ENCODE results near the gene ADCY7.

ADCY7 gene

GRCh38 chr16:50269061-50269705 is 2.8 kb downstream of the ADCY7 start:
- DNase-seq, result no peak
- Histone ChIP-seq H3K27ac (ENCODE audit: low read length) (no peak overlapping the region), H3K9ac (ENCODE audit: low read length) (no peak overlapping the region), H3F3A (ENCODE audit: insufficient read depth, low read length) (no peaks in the 10 kb centered on the region), H3K4me3 (ENCODE audit: low read length) (no peak overlapping the region), H3K27me3 (replicated peaks; ENCODE audit: insufficient read depth, low read length) (no peaks in the 10 kb centered on the region), H3K36me3 (replicated peaks; ENCODE audit: insufficient read depth, low read length) (no peaks in the 10 kb centered on the region), H3K9me2 (replicated peaks; ENCODE audit: insufficient read depth, low read length) (no peaks in the 10 kb centered on the region), H3K4me2 (ENCODE audit: low read depth, low read length) (no peak overlapping the region), H3K79me2 (ENCODE audit: low read length) (peaks cover 22% of the 10 kb centered on the region), H2AFZ (ENCODE audit: low read length) (no peak overlapping the region), H3K4me1 (ENCODE audit: low read length) (peaks cover 23% of the 10 kb centered on the region), H4K20me1 (ENCODE audit: insufficient read depth, low read length) (no peaks in the 10 kb centered on the region), H3K9me3 (replicated peaks; ENCODE audit: insufficient read depth, low read length) (no peaks in the 10 kb centered on the region)
- no peak for TF ChIP-seq EZH2 (optimal IDR thresholded peaks at IDR 0.05; ENCODE audit: low read depth, low read length)
- TF ChIP-seq EZH2phosphoT487 (IDR thresholded peaks at IDR 0.05; ENCODE audit: low read length), result no peak
- TF ChIP-seq, protein P1, sequence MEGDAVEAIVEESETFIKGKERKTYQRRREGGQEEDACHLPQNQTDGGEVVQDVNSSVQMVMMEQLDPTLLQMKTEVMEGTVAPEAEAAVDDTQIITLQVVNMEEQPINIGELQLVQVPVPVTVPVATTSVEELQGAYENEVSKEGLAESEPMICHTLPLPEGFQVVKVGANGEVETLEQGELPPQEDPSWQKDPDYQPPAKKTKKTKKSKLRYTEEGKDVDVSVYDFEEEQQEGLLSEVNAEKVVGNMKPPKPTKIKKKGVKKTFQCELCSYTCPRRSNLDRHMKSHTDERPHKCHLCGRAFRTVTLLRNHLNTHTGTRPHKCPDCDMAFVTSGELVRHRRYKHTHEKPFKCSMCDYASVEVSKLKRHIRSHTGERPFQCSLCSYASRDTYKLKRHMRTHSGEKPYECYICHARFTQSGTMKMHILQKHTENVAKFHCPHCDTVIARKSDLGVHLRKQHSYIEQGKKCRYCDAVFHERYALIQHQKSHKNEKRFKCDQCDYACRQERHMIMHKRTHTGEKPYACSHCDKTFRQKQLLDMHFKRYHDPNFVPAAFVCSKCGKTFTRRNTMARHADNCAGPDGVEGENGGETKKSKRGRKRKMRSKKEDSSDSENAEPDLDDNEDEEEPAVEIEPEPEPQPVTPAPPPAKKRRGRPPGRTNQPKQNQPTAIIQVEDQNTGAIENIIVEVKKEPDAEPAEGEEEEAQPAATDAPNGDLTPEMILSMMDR (IDR thresholded peaks at IDR 0.05; ENCODE audit: low read length), result no peak

GRCh38 chr16:50269769-50270509 is 3.6 kb downstream of the ADCY7 start:
- Histone ChIP-seq H3K79me2 (ENCODE audit: low read length) (peaks cover 28% of the 10 kb centered on the region), H3K4me3 (ENCODE audit: low read length) (no peak overlapping the region), H3K27ac (ENCODE audit: low read length) (no peak overlapping the region), H3K36me3 (replicated peaks; ENCODE audit: insufficient read depth, low read length) (no peaks in the 10 kb centered on the region), H3K27me3 (replicated peaks; ENCODE audit: insufficient read depth, low read length) (no peaks in the 10 kb centered on the region), H3K4me2 (ENCODE audit: low read depth, low read length) (no peak overlapping the region), H4K20me1 (ENCODE audit: insufficient read depth, low read length) (no peaks in the 10 kb centered on the region), H3K9me2 (replicated peaks; ENCODE audit: insufficient read depth, low read length) (no peaks in the 10 kb centered on the region), H2AFZ (ENCODE audit: low read length) (no peak overlapping the region), H3K4me1 (ENCODE audit: low read length) (peaks cover 24% of the 10 kb centered on the region), H3K9me3 (replicated peaks; ENCODE audit: insufficient read depth, low read length) (no peaks in the 10 kb centered on the region), H3K9ac (ENCODE audit: low read length) (no peak overlapping the region), H3F3A (ENCODE audit: insufficient read depth, low read length) (peaks cover 6% of the 10 kb centered on the region)
- TF ChIP-seq, protein P1 (IDR thresholded peaks at IDR 0.05; ENCODE audit: low read length), result no peak
- TF ChIP-seq EZH2 (optimal IDR thresholded peaks at IDR 0.05; ENCODE audit: low read depth, low read length) (no peak), EZH2phosphoT487 (IDR thresholded peaks at IDR 0.05; ENCODE audit: low read length) (no peak)
- DNase-seq, result no peak

DNA sequence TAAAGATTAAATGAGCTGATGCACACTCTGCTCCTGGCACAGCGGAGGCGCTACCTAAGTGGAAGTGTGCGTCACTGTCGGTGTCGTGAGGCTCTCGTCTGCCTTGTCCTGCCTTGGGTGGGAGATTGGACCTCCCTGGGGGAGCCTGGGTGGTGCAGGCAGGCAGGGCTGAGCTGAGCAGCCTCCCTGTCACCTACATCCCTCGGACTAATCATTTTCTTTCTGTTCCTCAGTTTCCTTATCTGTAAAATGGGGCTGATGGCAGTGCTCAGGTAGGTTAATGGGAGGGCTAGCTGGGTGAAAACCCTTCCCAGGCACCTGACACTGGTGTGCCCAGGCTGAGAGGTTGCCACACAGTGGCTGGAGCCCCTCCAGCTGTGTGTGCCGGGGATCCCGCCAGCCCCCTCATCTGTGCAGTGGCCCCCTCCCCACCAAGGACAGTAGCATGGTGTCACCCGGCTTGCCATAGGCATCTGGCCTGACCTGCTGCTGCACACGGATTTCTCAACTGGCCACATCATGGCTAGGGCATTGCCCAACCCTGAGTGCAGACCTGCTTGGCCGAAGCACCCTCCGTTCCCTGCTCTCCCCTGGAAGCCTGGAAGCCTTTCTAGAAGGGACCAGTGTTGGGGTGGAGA is 4.3 kb downstream of the ADCY7 start:
- Histone ChIP-seq H3K4me3 (ENCODE audit: low read length) (no peak overlapping the region), H3K9me2 (replicated peaks; ENCODE audit: insufficient read depth, low read length) (no peaks in the 10 kb centered on the region), H3K79me2 (ENCODE audit: low read length) (peaks cover 35% of the 10 kb centered on the region), H3K9ac (ENCODE audit: low read length) (no peak overlapping the region), H3K36me3 (replicated peaks; ENCODE audit: insufficient read depth, low read length) (no peaks in the 10 kb centered on the region), H3K4me1 (ENCODE audit: low read length) (peaks cover 25% of the 10 kb centered on the region), H3K4me2 (ENCODE audit: low read depth, low read length) (no peak overlapping the region), H2AFZ (ENCODE audit: low read length) (no peak overlapping the region), H3F3A (ENCODE audit: insufficient read depth, low read length) (peaks cover 13% of the 10 kb centered on the region), H3K27me3 (replicated peaks; ENCODE audit: insufficient read depth, low read length) (no peaks in the 10 kb centered on the region), H3K27ac (ENCODE audit: low read length) (no peak overlapping the region), H3K9me3 (replicated peaks; ENCODE audit: insufficient read depth, low read length) (no peaks in the 10 kb centered on the region), H4K20me1 (ENCODE audit: insufficient read depth, low read length) (no peaks in the 10 kb centered on the region)
- TF ChIP-seq EZH2phosphoT487 (IDR thresholded peaks at IDR 0.05; ENCODE audit: low read length), result no peak
- TF ChIP-seq, protein P1 (IDR thresholded peaks at IDR 0.05; ENCODE audit: low read length), result no peak
- TF ChIP-seq EZH2 (optimal IDR thresholded peaks at IDR 0.05; ENCODE audit: low read depth, low read length), result no peak
- no peak for DNase-seq

Measured in MM.1S (cell line).